ENCODE data around the gene THRB.

The THRB gene

GRCh38 chr3:24161841-24162240, 332.8 kb downstream of the THRB start:
- DNase-seq: peak; percentile 79

- peak; percentile 73 for DNase-seq
Measured at GRCh38 chr3:24160424-24161095, 334.1 kb downstream of the THRB start.

DNA sequence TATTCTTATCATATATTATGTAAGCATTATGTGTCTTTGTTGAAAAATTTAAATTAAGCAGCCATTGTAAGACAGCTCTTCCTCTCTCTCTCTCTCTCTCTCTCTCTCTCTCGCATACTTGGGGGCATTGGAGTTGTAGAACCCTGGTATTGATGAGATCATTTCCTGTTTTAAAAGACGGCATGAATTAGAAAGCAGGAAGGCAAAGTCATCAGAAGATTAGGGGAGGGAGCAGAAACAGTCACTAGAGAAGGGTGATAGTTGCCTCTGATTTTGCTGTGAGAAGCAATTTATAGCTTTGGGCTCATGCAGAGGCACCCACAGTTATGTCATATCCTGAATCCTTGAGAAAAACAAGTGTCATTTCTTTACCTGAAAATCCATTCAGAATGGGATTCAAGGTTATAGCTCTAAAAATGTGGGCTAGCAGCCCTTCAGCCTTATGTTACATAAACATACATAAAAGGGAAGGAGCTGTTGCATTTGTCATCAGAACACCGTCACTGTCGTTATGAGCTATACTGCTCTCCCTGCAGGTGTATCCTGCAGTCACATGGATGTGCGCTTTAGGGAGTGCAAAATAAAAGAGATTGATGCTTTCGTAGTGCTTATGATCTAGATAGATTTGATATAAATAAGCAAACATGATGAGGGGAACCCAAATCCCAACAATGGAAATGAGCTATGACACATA, 335.7 kb downstream of the THRB start:
- no peak for DNase-seq

DNA sequence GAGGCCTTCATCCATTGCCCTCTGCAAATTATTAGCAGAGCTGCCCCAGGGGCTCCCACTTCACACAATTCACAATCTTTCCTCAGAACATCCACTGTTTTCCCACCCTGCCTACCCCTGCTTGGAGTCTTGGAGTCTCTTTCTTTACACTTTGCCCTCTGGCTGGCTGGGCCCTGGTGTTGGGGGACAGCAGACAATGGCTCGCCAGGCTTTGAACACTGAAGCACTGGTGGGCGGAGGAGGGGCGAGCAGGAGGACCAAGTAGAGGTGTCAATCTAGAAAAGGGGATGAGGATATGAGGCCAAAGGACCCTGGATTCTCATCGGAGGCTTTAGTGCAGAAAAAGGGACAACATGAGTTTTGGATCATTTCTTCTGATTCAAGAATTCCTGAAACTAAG, 337.5 kb downstream of the THRB start:
- DNase-seq: no peak

- peak; percentile 90 for DNase-seq
Measured at GRCh38 chr3:24156466-24156865, 338.2 kb downstream of the THRB start.

DNA sequence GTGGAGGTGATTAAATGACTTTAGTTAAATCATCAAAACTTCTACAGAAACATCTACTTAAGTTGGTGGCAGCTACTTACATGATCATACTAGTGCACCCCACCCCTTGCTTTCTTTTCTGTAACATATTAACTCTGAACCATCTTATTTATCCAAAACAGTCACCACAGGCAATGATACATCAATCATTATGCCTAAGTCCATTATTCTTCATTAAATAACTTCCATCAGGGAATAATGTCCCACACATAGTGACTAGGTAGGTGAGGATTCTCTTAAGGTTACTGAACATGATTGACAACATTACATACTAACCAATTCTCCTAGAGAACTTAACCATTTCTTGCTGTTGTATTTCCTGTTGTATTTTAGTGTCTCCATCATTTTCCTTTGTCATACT, 339.4 kb downstream of the THRB start:
- no peak for DNase-seq

- DNase-seq: no peak
Measured at GRCh38 chr3:24154781-24155180, 339.9 kb downstream of the THRB start.

GRCh38 chr3:24154013-24154695, 340.5 kb downstream of the THRB start:
- no peak for DNase-seq

DNA sequence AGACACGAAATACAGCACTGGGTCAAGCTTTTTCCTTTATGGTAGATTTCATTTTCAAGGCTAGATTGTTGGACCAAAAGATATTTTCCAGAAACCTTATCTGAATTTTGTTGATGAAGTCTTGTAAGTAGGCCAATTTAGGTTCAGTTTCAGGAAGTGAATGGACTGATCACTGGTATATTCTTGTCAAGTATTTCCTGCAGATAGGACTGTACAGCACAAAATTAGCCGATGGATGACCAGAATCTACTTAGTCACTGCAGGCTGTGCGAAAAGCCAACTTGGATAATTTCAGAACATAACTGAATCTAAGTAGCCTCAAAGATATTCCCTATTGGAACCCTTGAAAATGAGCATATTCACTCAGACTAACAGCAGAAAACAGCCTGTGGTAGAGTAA, 343.1 kb downstream of the THRB start:
- no peak for DNase-seq

GRCh38 chr3:24149032-24149431, 345.6 kb downstream of the THRB start:
- no peak for DNase-seq

- DNase-seq: no peak
Measured at GRCh38 chr3:24145981-24146822, 348.4 kb downstream of the THRB start.

DNA sequence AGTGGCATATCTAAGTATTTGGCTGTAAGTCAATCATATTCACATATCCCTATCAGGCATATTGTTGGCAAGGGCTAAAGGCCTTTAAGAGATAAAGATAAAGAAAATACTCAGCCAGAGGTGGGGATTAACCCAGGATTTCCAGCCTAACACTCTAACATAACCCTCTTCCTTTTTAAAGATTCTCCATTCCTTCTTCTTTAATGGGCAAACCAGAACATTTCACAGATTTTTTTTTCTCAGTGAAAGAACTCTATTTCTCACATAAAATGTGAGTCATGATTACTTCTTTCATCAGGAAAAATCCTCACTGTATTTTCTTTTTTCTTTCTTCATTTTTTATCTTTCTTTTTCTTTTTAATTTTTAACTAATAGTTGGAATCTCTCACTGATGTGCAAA, 349.2 kb downstream of the THRB start:
- no peak for DNase-seq

DNA sequence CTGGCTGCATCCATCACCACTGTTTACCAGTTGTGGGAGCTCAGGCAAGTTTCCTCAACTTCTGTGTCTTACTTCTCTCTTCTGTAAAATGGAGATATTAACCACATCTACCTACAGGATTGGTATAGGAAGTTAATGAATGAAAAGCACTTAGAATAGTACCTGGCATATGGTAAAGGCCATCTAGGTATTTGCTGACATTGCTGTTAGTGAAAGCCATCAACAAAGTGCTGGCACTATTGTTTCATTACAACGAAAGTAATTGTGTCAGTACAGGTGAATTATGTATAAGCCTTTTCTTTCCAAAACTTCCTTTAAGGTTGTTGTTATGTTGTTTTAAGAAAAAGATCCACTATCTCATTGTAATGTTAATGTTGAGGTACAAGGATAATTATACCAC, 352.5 kb downstream of the THRB start:
- no peak for DNase-seq

- DNase-seq: no peak
Measured at GRCh38 chr3:24141548-24141947, 353.1 kb downstream of the THRB start.

DNA sequence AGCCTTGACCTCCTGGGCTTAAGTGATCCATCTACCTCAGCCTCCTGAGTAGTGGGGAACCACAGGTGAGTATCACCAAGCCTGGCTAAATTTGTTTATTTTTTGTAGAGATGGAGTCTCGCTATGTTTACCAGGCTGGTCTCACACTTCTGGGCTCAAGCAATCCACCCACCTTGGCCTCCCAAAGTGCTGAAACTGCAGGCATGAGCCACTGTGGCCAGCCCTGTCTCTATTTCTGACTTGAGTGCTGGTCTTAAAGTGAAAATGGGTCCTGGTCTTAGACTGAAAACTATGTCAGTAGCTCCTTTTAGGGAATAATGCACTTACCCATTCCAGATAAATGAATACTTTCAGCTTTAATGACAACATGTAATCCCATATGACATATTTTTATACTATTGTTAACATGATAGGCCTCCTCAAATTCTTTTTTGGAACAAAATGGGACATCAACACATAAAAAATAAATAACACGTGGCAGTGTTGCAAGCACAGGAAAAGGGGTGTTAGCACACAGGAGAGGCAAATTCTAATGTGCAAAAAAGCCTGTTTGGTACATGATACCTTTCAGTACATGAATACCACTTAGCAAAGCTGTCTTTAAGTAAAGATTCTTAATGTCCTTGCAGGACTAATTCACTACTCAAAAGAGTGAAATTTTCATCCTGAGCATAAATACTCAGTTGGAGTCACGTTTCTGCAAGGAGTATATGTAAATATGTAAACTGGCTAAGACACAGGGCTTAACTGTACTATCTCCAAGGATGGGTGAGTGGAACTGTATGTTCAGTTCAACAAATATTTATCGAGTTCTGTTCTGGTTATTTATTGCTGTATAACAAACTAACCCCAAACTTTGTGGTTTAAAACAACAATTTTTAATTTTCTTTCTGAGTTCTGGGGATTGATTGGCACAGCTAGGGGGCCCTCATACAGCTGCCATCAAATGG, 354.9 kb downstream of the THRB start:
- no peak for DNase-seq

DNA sequence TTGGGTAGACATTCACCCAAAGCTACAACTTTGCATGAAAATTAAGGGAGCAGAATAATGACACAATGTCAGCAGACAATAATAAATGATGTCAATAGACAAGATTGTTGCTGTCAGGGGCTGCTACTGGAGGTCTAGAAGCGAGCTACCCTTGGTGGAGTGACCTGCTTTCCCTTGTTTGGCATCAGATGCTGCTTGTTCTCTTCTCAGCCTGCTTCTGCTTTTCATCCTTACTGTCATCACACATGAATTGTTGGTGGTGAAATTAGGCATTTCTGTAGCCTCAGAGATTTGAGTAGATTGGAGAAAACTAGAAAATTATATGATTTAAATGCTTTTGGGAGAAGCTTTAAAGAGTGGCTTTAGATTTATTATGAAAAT, 355.8 kb downstream of the THRB start:
- DNase-seq: no peak

GRCh38 chr3:24137958-24138875, 356.4 kb downstream of the THRB start:
- no peak for DNase-seq

DNA sequence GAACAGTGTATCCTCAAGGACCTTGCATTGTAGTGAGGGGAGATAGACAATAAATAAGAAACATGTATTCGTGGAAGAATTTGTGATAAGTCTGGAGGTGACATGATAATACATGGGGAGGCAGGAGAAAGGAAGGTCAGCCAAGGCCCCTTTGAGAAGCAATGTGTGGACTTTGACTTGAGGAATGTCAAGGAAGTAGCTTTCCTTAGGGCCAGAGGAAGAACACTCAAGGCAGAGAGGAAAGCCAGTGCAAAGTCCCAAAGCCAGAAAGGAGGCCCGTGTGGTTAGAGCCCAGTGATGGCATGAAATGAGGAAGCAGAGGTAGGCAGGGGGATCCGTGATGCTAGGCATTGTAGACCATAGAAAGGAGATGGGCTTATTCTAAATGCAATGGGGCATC, 357.3 kb downstream of the THRB start:
- DNase-seq: no peak

- DNase-seq: no peak
Measured at GRCh38 chr3:24136624-24137310, 357.9 kb downstream of the THRB start.

GRCh38 chr3:24135280-24135679, 359.4 kb downstream of the THRB start:
- no peak for DNase-seq

Data from islet precursor cell (in vitro differentiated cells).